HG02610 (cell line): ENCODE data around the gene GPR161.

Experiments used
- ATAC-seq: cut with Tn5 transposase; IDR thresholded peaks from one replicate; pipeline ENCODE4 v1.9.1; 2021; ENCODE audit warnings: mild to moderate bottlenecking, moderate library complexity; ENCODE audit not compliant: unreplicated experiment

The GPR161 gene

DNA sequence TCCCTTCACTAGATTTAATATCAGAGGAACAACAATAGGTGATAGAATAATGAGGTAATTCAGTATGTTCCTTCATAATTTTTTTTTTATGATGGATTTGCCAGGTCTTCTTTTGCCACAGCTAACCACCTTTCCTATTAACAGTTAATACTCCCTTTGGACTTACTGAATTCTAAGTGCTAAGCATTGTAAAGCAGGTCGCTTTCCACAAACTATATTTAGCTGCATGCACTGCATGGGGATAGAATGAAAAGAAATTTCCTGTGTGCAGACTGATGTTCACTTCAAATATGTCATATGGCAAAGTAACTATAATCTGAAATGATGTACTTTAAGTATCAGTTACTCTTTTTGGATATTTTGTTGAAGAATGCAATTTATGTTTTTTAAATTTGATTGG lies 85.8 kb downstream of the GPR161 start:
- no peak for ATAC-seq

- ATAC-seq = no peak
Observed at GRCh38 chr1:168050307-168050706, 86.4 kb downstream of the GPR161 start.

GRCh38 chr1:168045311-168045710 lies 91.4 kb downstream of the GPR161 start:
- ATAC-seq = no peak

GRCh38 chr1:168042362-168042761 lies 94.4 kb downstream of the GPR161 start:
- ATAC-seq = no peak

- ATAC-seq = no peak
Observed at GRCh38 chr1:168035345-168035744, 101.4 kb downstream of the GPR161 start.

DNA sequence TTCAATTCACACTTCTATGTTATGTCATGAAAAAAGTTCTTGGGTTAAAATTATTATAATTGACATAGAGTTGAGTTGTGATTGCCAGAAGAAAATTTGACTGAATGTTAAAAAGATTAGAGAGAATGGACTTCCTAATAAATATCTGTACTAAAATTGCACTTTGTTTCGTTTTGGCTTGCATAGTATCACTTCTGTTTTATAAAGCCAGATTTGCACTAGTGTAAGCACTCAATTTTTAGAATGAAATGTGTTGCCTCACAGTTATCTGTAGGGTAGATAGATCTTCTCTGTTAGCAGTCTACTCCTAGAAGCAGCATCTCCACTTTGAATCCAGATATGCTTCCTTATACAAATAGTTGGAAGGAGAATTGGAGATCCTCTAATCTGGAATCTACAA lies 104.7 kb downstream of the GPR161 start:
- no peak for ATAC-seq

GRCh38 chr1:168031627-168032026 lies 105.1 kb downstream of the GPR161 start:
- ATAC-seq = no peak

GRCh38 chr1:168031198-168031597 lies 105.5 kb downstream of the GPR161 start:
- ATAC-seq = no peak
